Ovary (tissue), 3 donors: Measurements from ENCODE around the gene DCLRE1C.

Experiments
- CTCF ChIP-seq, 3 donors: fragments of 450-650 bp in 2 of 3; fragments of 200-600 bp in 1 of 3; IDR thresholded peaks; one replicate each; pipeline versions ENCODE4 v1.5.1 to v1.8.0; 2016 to 2022; ENCODE audit warnings: antibody characterized with exemption in 3 of 3, mild to moderate bottlenecking in 1 of 3
- POLR2A ChIP-seq: fragments of 450-650 bp; IDR thresholded peaks from one replicate; pipeline ENCODE4 v1.6.1; 2017; ENCODE audit warnings: antibody characterized with exemption, mild to moderate bottlenecking, moderate library complexity
- donor health status: DM: no; HTN: no; CAD: no.

DNA sequence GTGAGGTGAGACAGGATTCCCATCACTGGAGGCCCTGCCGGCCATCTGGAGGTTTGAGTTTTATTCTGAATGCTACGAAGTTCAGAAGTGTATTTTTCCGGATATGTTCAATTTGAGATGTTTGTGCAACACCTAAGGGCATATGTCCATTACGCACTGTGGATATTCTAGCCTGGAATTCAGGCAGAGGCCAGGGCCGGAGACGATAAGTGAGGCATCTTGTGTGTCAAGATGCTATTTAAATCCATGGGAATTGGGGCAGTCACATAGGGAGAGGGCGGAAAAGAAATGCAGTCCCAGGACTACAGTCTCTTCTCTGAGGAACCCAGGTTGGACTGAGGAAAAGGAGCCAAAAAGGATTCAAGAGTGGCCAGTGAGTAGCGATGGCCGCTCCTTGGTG lies 77.1 kb downstream of the DCLRE1C start:
- TF ChIP-seq POLR2A (no peak), CTCF (IDR thresholded peaks at IDR 0.05) (no peak)
